HG03103 (cell line): Measurements from ENCODE around the gene ALDH1A2.
"Not testable (repeated sequence)": the region's sequence is repeated elsewhere in the genome, so short reads cannot be mapped to it uniquely, and the experiment has no call there.

Experiments
- ATAC-seq: cut with Tn5 transposase; IDR thresholded peaks from one replicate; pipeline ENCODE4 v1.9.1; 2021; ENCODE audit warnings: low read depth; ENCODE audit not compliant: unreplicated experiment

Gene ALDH1A2

DNA sequence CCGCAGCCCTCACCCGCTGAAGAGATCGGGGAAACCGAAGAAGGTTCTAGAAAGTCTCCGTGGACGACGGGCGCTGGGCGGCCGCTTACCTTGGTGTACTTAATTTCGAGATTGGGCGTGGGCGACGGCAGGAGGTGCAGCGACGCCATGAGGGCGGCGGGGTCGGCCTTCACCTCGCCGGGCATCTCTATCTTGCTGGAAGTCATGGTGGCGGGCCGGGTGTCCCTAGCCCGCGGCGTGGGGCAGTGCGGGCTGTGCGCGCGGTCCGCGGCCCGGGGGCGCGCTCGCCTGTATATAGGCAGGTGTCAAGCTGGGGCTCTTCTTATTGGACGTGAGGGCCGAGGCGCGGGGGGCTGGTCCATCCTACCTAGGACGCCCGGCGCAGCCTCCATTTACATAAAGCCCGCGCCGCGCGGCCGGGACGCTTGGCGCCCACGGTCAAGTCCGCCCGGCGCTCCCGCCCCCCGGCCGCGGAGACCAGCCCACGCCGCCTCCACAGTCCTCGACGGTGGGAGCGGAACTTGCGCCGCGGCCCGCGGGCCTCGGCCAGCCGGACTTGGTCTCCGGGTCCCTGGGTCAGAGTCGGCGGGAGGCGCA lies at the start of gene ALDH1A2:
ALDH1A2 (minus strand) TSS at position 267 of the 597 bp plus-strand sequence; CDS start at position 206, 61 bp downstream.
- ATAC-seq, result no peak

DNA sequence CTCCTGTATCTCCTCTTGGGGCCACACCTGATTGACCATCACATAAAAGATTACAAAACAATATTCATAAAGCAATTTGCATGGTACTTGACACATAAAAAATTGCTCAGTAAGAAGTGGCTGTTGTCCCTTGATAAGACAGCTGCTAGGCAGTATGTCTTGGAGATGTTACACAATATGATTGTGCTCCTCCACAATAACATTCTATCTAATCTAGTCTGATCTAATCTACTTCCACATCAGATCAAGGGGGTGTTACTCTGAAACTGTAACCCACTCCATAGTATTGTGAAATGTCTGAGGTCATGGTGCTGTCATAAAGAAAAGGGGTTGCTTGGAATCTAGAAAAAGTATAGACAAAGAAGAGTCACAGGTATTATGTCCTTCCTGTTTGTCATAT lies 49.3 kb upstream of the ALDH1A2 start:
- ATAC-seq, result no peak

DNA sequence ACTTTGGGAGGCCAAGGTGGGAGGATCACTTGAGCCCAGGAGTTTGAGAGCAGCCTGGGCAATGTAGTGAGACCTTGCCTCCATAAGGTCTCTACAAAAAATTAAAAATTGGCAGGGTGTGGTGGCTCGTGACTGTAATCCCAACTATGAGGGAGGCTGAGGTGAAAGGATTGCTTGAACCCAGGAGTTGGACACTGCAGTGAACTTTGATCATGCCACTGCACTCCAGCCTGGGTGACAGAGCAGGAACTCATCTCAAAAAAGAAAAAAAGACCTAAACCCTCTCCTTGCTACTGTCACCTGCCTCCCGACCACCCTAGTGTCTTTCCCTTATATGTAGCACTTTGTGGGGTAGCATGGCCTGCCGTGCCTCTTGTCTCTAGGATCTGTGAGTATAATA lies 48.9 kb upstream of the ALDH1A2 start:
- no peak for ATAC-seq

DNA sequence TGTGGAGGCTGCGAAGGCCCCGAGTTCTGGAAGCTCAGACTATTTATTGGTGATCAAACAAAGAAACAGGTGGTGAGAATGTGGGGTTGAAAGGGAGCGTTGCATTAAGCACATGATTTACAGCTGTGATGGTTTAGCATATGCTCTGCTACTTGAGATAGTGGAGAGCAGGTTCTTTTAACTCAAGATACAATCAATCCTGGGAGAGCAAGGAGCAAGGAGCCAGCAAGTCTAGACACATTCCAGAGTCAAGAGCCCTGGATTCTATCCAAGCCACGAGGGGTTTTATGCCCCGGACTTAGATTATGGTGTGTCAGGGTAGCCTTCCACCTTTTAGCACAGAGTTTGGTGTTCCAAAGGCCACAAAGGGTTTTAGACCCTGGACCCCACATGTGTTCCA lies 47.8 kb upstream of the ALDH1A2 start:
- ATAC-seq, result not testable (repeated sequence)

DNA sequence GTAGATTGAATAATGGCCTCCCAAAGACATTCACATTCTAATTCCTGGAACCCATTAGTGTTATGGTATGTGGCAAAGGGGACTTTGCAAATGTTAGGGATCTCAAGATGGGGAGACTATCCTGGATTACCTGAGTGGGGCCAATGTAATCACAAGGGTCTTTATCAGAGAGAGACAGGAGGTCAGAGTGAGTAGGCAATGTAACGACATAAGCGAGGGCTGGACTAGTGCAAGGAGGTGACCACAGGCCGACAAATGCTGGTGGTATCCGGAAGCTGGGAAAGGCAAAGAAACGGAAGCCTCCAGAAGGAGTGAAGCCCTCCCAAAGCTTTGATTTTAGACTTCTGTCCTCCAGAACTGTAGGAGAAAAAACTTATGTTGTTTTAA lies 46.2 kb upstream of the ALDH1A2 start:
- no peak for ATAC-seq

DNA sequence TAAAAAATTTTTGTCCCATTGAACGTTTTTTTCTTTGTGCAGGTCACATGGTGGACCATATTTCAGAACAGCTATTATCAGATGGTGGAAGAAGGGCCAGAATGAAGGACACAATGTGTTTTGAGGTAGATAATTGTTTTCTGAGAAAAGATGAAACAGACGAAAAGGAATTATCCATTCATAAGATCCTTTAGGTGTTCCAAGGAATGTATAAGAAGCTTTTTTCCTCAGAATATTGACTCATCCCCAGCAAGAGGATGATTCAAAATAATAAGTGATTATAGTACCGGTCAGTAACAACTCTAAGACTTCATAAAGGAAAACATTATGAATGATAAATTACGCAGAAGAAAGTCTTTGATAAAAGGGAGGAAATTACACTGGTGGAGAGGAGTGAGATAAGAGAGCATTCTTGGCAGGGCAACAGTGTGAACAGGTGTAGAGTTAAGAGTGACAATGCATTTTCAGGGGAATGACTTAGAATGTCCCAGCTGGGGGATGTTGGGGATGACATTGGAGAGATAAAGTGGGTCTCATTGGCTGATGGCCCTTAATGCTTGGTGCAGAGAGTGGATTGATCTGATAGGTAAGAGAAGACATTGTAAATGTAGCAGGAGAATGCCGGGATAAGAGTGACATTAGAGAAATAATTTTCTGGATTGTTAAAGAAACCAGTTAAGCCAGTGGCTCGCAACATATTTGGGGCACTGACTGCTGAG lies 45.6 kb upstream of the ALDH1A2 start:
- ATAC-seq, result no peak

DNA sequence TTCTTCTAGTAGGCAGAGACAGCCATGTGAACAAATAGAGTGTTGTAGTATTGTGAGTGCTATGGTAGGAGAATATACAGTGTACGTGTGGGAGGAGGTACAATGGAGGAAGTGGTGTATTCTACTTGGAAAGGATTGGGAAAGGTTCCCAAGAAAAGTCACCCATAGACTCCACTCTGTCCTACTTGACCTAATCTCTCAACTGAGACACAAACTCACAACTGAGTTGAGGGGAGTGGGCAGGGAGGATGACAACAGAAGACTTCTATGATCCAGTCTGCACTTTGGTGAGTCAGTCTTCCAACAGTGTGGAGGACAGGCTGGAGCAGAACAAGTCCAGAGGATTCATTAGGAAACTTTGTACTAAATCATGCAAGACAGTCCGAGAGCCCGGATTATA lies 43.9 kb upstream of the ALDH1A2 start:
- no peak for ATAC-seq

DNA sequence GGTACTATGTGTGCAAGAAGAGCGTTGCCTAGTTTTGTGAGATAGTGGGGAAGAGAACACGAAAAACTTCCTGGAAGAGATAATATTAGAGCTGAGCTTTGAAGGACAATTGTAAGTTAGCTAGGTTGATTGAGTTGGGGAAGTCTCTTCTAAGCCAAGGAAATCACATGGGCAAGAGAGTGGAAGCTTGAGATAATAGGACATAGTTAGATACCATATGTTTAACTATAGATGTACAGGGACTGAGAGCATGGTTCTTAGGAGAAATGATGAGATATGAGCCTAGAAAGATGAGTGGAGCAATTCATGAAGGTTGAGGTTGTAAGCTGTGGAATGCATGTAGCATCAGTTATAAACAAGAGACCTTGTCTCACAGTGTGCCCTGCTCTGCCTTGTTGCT lies 42.6 kb upstream of the ALDH1A2 start:
- no peak for ATAC-seq

DNA sequence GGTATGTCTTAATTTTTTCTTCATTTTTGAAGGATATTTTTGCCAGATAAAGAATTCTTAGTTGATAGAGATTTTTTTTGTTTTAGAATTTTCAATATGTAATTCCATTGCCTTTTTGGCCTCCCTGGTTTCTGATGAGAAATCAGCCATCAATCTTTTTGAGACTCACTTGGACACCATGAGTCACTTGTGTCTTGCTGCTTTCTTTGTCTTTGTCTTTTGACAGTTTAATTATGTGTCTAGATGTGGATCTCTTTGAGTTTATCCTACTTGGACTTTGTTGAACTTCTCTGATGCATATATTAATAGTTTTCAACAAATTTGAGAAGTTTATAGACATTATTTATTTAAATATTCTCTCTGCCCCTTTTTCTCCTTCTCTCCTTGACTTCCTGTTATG lies 38.0 kb upstream of the ALDH1A2 start:
- ATAC-seq, result no peak

DNA sequence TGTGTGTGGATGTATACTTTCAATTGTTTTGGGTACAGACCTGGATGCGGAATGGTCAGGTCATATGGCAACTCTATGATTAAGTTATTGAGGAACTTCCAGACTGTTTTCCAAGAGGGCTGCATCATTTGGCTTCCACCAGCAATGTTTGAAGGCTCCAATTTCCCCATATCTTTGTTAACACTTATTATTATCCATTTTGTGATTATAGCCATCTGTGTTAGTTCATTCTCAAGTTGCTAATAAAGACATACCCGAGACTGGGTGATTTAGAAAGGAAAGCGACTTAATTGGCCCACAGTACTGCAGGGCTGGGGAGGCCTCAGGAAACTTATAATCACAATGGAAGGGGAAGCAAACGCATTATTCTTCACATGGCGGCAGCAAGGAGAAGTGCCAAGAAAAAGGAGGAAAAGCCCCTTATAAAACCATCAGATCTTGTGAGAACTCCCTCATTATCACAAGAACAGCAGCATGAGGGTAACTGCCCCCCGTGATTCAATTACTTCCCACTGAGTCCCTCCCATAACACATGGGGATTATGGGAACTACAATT lies 31.1 kb upstream of the ALDH1A2 start:
- ATAC-seq, result no peak

DNA sequence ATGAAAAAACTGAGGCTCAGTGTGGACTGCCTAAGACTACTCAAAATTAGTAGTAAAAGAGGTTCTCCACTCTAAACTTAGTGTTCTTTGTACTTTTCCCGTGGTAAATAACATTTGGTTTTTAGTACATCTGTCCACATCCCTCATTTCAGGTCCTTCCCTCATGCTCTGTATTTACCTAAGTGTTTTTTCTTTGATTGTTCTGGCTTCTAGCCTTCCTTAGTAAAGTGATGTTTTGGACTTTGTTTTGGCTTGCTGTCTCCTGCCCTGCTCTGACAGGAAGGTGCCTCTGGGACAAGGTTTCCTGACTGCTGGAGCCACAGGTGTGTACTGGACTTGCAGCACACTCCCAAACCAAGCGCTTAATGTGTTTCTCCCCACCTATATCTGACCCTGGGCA lies 29.9 kb upstream of the ALDH1A2 start:
- ATAC-seq, result no peak

DNA sequence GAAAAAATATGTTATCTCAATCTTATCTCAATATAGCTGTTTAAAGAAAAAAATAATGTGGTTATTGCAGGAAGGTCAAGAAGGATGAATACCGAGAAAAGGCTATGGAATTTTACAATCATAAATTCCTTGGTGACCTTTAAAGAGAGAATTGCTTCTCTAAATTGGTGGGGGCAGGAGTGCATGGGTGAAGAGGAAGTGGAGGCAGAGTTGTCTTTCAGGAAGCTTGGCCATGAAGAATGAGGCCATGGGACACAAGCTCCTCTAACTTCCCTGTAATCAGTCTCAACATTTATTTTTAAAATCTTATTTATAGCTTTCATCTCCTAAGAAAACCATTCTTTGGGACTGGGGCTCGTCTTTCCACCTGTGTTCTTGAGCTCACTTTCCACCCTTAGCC lies 22.4 kb upstream of the ALDH1A2 start:
- ATAC-seq, result no peak

DNA sequence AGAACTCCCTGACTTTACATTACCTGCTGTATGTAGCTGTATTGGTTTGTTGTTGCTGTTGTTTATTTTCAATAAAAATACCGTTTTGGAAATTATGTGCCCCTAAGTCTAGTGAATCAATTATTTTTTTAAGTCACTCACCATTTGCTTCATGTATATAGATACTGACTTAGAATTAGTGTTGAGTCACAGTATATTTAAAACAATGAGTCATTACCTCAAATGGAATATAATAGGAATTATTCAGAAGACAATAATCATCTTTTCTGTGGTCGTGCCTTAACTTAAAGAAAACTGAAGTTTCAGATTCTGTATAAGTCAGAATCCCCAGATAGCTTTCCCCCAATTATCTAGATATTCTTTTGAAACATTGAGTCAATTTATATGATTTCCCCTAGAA lies 21.0 kb upstream of the ALDH1A2 start:
- no peak for ATAC-seq

DNA sequence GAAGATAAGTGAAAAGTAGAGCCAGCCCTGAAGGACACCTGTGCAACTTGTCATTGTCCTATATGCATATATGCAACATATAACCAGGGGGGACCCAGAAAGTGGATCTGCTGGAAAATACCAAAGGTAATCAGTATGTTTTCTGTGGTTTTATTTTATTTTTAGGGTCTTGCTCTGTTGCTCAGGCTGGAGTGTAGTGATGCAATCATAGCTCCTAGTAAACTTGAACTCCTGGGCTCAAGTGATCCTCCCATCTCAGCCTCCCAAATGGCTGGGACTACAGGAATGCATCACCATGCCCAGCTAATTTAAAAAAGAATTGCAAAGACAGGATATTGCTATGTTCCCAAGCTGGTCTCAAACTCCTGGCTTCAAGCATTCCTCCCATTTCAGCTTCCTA lies 18.0 kb upstream of the ALDH1A2 start:
- no peak for ATAC-seq

DNA sequence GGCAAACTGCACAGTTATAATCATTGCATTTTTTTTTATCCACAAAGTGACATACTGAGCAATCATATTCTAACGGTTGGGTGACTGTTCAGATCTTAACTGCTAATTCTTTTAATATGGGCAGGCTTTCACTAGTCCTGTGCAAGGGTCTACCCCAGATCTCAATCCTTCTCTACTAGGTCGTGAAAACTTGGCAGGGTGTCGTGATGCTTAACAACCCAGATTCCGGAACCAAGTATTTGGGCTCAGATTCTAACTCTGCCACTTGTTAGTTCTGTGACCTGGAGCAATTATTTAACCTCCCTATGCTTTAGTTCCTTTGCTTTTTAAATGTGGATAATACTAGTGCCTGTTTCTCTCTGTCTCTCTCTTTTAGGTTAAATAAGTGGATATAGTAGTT lies 16.4 kb upstream of the ALDH1A2 start:
- no peak for ATAC-seq

DNA sequence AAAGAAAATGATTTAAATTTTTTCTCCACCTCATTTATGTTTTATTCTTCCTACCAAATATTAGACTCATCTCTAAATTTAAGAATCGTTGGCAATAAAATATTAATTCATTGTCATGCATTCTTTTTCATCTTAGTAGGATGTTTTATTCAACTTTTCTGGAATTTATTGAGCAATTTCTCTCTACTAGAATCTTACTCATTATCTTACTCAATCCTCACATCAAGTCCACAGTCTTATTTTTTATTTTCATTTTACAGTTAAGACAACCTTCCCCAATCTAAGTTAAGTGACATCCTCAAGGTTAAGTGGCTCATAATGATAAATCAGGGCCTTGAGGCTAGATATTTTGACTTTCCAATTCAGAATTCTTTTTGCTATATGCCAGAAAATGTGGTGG lies 15.9 kb upstream of the ALDH1A2 start:
- ATAC-seq, result no peak

DNA sequence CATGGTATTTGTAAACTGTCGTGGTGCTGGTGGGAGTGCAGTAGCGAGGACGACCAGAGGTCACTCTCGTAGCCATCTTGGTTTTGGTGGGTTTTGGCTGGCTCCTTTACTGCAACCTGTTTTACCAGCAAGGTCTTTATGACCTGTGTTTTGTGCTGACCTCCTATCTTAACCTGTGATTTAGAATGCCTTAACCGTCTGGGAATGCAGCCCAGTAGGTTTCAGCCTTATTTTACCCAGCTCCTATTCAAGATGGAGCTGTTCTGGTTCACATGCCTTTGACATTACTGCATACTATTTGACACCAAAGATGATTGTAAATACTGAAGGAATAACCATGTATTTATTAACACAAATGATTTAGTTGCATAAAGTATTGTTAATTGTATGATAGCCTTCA lies 15.4 kb upstream of the ALDH1A2 start:
- not testable (repeated sequence) for ATAC-seq

DNA sequence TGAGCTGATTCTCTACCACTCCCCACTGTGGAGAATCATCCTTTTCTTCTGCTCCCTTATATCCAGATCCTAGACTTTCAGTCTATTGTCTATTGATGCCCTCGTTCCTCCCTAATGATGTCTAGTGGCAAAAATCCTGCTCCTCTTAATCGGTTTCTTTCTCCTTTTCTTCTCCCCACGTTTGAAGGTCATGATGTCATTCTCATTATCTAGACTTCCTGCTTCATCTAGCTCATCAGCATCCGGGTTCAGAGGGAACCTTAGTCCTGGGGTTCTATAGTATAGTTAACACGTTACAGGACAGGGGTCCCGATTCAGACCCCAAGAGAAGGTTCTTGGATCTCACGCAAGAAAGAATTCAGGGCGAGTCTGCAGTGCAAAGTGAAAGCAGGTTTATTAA lies 14.9 kb upstream of the ALDH1A2 start:
- ATAC-seq, result no peak

DNA sequence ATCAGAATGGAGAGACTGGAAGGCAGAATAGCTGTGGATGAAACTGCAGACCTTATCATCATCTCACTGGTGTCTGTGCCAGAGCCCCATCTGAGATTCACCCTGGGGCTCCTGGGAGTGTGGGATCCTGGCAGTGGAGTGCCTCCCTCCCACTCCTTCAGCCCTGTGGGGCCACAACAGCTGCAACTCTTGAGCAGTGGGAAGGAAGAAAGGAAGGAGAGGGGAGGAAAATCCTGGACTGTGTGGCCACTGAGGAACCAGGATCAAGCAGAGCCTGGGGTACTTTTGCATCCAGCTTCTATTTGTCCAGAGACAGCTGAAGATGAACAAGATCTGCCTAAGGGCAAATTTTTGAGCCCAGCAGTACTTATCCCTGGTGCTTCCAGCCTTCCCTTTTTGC lies 13.1 kb upstream of the ALDH1A2 start:
- ATAC-seq, result no peak

DNA sequence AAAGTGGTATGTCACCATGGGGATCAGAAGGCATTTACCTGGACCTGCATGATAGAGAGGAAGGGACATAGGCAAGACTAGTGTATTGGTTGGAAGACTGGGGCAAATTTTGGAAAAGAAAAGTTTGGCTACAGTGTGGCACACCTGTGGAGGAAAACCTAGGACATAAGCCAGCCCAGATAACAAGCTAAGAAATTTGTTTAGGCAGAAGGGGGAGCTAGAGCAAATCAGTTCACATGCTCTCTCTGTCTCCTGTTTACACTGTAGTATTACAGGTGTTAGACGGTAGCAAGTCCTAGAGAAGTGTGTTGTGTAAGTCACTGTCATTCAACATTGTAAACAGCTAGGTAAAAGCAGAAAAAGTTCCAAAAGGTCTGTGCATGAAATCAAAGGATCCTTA lies 11.9 kb upstream of the ALDH1A2 start:
- ATAC-seq, result no peak

DNA sequence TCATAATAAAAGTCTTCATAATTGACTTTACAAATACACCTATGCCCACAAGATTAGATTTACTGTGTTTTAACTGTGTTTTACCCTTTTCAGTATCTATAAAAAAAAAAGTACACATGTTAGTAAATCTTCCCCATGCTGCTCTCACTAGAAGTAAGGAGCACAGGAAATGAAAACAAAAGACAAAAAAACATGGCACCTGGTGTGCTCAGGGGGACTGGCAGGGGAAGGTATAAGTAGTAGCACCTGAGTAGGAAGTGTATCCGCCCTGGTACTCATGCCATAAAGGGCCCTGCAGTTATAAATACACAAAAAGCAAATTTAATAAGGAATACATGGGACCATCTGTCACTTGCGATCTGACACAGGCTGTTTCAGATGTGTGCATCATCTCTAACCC lies 8.9 kb upstream of the ALDH1A2 start:
- ATAC-seq, result no peak

DNA sequence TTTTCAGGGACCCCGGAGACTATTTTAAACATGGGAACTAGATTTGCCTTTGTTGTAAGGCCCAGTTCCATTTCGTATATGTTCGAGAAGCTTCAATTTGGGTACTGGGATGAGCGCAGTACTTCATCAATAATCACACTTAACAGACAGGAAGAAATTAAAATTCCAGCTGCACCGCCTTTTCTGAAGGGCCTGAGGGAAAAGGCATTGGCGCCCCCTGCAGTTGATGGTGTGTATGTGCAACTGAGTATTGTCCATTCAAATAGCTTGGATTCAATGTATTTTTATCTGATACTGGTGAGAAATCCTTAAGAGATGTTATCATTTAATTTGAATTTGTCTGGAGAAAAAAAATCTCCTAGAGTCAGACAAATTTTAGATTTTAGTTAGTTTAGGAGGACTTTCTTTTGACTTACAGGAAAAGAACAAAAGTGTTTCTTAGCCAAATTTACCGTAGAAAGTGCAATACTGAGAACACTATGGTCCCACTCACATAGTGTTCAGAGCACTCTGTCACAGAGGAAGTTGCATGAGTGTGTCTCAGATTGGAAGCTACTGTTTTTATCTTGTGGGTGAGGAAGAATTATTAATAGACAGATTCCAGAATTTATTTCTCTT lies 5.4 kb upstream of the ALDH1A2 start:
- no peak for ATAC-seq
